ENCODE results near the gene PDGFC. TPM values are rescaled to one million over a fixed set of nuclear protein-coding genes. Genes with fewer than 3 reads are reported as not detected.

Gene PDGFC
- total and polyA plus RNA-seq, 4 donors, result 16.6 to 24.5 (median 22.7) TPM

DNA sequence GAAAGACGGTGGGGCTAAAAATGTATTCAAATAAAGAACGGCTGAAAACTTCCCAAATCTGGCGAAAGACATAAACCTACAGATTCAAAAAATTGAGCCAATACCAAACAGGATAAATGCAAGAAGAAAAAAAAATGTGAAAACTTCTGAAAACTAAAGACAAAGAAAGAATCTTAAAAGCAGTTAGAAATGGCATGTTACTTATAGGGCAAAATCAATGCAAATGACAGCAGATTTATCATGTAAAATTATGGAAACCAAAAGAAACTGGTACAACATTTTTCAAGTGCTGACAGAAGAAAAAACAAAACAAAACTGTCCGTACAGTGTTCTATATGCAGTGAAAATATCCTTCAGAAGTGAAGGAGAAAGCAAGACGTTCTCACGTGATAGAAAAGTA is 239.0 kb downstream of the PDGFC start:
- Histone ChIP-seq H3K27me3 (ENCODE audit: control insufficient read depth, insufficient read depth, low read length) (no peaks in the 10 kb centered on the region), H3K27ac (ENCODE audit: low read depth, low read length) (no peak overlapping the region), H3K9me3 (ENCODE audit: control insufficient read depth, insufficient read depth, low read length) (peaks cover 10% of the 10 kb centered on the region), H3K36me3 (ENCODE audit: control insufficient read depth, insufficient read depth, low read length) (no peaks in the 10 kb centered on the region), H3K4me1 (ENCODE audit: control insufficient read depth, insufficient read depth, low read length) (no peaks in the 10 kb centered on the region), H3K4me3 (ENCODE audit: low read depth, low read length) (no peak overlapping the region)
- DNase-seq (ENCODE audit: low read depth in 4 of 6, low spot score in 6 of 6), result no peak
- WGBS (ENCODE audit: insufficient coverage), result 100% methylated on average over 1 of the region's 6 CpGs

DNA sequence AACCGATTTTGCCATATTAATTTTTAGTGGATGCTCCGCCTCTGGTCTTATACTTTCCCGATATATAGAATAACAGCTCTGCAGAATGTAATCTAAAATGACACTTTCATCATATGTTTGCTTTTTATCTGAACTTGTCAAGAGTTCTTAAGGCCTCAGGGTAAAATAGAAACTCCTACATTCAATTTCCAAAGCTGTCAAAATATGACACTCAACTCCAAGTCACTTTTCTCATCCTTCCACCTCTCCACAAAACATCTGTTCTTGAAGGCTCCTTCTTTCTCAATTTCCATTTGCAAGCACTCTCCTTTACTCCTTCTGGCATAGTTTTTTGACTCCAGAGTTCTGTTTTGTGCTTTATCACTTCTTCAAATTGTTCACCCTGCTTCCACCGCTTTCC is 242.2 kb downstream of the PDGFC start:
- no peak for DNase-seq (ENCODE audit: low read depth in 4 of 6, low spot score in 6 of 6)
- Histone ChIP-seq H3K27ac (ENCODE audit: low read depth, low read length) (no peak overlapping the region), H3K27me3 (ENCODE audit: control insufficient read depth, insufficient read depth, low read length) (no peaks in the 10 kb centered on the region), H3K9me3 (ENCODE audit: control insufficient read depth, insufficient read depth, low read length) (peaks cover 10% of the 10 kb centered on the region), H3K4me3 (ENCODE audit: low read depth, low read length) (no peak overlapping the region), H3K36me3 (ENCODE audit: control insufficient read depth, insufficient read depth, low read length) (no peaks in the 10 kb centered on the region), H3K4me1 (ENCODE audit: control insufficient read depth, insufficient read depth, low read length) (no peaks in the 10 kb centered on the region)
- WGBS (ENCODE audit: insufficient coverage), result 80% methylated on average over 1 of the region's 4 CpGs

- H3K4me1 ChIP-seq (ENCODE audit: control insufficient read depth, insufficient read depth, low read length), result no peaks in the 10 kb centered on the region
- DNase-seq (ENCODE audit: low read depth in 4 of 6, low spot score in 6 of 6), result no peak
- WGBS (ENCODE audit: insufficient coverage), result 84% methylated on average over 2 of the region's 2 CpGs
- H3K27me3 ChIP-seq (ENCODE audit: control insufficient read depth, insufficient read depth, low read length), result no peaks in the 10 kb centered on the region
- no peaks in the 10 kb centered on the region for H3K9me3 ChIP-seq (ENCODE audit: control insufficient read depth, insufficient read depth, low read length)
- H3K4me3 ChIP-seq (ENCODE audit: low read depth, low read length), result no peak overlapping the region
- H3K36me3 ChIP-seq (ENCODE audit: control insufficient read depth, insufficient read depth, low read length), result no peaks in the 10 kb centered on the region
- H3K27ac ChIP-seq (ENCODE audit: low read depth, low read length), result no peak overlapping the region
These were observed 246.3 kb downstream of the PDGFC start for GRCh38 chr4:156725257-156725656.

- Histone ChIP-seq H3K9me3 (ENCODE audit: control insufficient read depth, insufficient read depth, low read length) (no peaks in the 10 kb centered on the region), H3K27ac (ENCODE audit: low read depth, low read length) (no peak overlapping the region), H3K4me3 (ENCODE audit: low read depth, low read length) (no peak overlapping the region), H3K36me3 (ENCODE audit: control insufficient read depth, insufficient read depth, low read length) (no peaks in the 10 kb centered on the region), H3K27me3 (ENCODE audit: control insufficient read depth, insufficient read depth, low read length) (no peaks in the 10 kb centered on the region), H3K4me1 (ENCODE audit: control insufficient read depth, insufficient read depth, low read length) (no peaks in the 10 kb centered on the region)
- 96% methylated on average over 11 of the region's 11 CpGs for WGBS (ENCODE audit: insufficient coverage)
- DNase-seq (ENCODE audit: low read depth in 4 of 6, low spot score in 6 of 6), result no peak
These were observed 247.5 kb downstream of the PDGFC start for GRCh38 chr4:156723951-156724668.

DNA sequence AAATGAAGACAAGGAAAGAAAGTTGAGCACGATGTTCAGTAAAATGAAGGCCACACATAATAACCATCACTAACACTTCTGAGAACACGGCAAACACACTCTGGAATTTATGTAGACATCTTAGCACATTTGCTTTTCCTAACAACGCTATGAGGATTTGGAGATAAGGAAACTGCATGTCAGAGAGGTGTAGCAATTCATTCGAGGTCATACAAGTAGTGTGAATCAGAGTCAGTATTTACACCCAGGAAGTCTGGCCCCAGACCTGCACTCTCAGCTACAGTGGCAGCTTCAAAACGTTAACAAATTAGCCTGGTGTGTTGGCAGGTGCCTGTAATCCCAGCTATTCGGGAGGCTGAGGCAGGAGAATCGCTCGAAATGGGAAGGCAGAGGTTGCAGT is 253.4 kb downstream of the PDGFC start:
- 83% methylated on average over 4 of the region's 8 CpGs for WGBS (ENCODE audit: insufficient coverage)
- H3K9me3 ChIP-seq (ENCODE audit: control insufficient read depth, insufficient read depth, low read length), result no peaks in the 10 kb centered on the region
- H3K27ac ChIP-seq (ENCODE audit: low read depth, low read length), result no peak overlapping the region
- no peak for DNase-seq (ENCODE audit: low read depth in 4 of 6, low spot score in 6 of 6)
- no peaks in the 10 kb centered on the region for H3K36me3 ChIP-seq (ENCODE audit: control insufficient read depth, insufficient read depth, low read length)
- H3K4me1 ChIP-seq (ENCODE audit: control insufficient read depth, insufficient read depth, low read length), result no peaks in the 10 kb centered on the region
- no peaks in the 10 kb centered on the region for H3K27me3 ChIP-seq (ENCODE audit: control insufficient read depth, insufficient read depth, low read length)
- H3K4me3 ChIP-seq (ENCODE audit: low read depth, low read length), result no peak overlapping the region

- no peak for DNase-seq (ENCODE audit: low read depth in 4 of 6, low spot score in 6 of 6)
- Histone ChIP-seq H3K36me3 (ENCODE audit: control insufficient read depth, insufficient read depth, low read length) (no peaks in the 10 kb centered on the region), H3K4me3 (ENCODE audit: low read depth, low read length) (no peak overlapping the region), H3K27me3 (ENCODE audit: control insufficient read depth, insufficient read depth, low read length) (no peaks in the 10 kb centered on the region), H3K4me1 (ENCODE audit: control insufficient read depth, insufficient read depth, low read length) (no peaks in the 10 kb centered on the region), H3K9me3 (ENCODE audit: control insufficient read depth, insufficient read depth, low read length) (no peaks in the 10 kb centered on the region), H3K27ac (ENCODE audit: low read depth, low read length) (no peak overlapping the region)
- WGBS (ENCODE audit: insufficient coverage), result no CpG with 5 or more reads among the region's 4 CpGs
These were observed 260.4 kb downstream of the PDGFC start for GRCh38 chr4:156711193-156711590.

Small RNA genes lying within 50 kb of the gene (small RNA-seq; reads per million reads assigned to genes)
- not detected for gene AC092608.2 (ENCODE audit: low replicate concordance)

Other genes starting within 250 kb of the PDGFC start
- 10 to 100 TPM; 20.8 to 70.1 TPM for gene GLRB, start 104.4 kb upstream of the PDGFC start, total RNA-seq
- 10 to 100 TPM; 35.6 to 48.4 TPM for gene GLRB, start 104.4 kb upstream of the PDGFC start, polyA plus RNA-seq (ENCODE audit: insufficient read length in 2 of 2)
- gene GRIA2, start 248.9 kb upstream of the PDGFC start, total RNA-seq, result 100 to 1,000 TPM in 1 of 2 donors, 10 to 100 TPM in 1; 85.8 to 211 TPM
- gene GRIA2, start 248.9 kb upstream of the PDGFC start, polyA plus RNA-seq (ENCODE audit: insufficient read length in 2 of 2), result 100 to 1,000 TPM; 175 to 263 TPM

All from spinal cord (tissue), 10 donors.